Keratinocyte (primary cell): Measurements from ENCODE around the gene ECE1. TPM values are rescaled to one million over a fixed set of nuclear protein-coding genes. Genes with fewer than 3 reads are reported as not detected.

ENCODE experiments used
- DNase-seq: peaks from one replicate; pipeline ENCODE4 v3.0.0-alpha.2; 2011; ENCODE audit warnings: low read depth, missing footprints, low spot score
- FAIRE-seq: peaks from 2 replicates; lab custom pipeline; 2011; peaks lifted over from hg19 to GRCh38; lab: Jason Lieb, UNC
- H2AFZ ChIP-seq: 2 replicates; pipeline ENCODE4 v1.6.0; 2012; ENCODE audit warnings: low read length, control low read depth, inconsistent platforms; ENCODE audit not compliant: control insufficient read depth
- H3K27ac ChIP-seq: 2 replicates; pipeline ENCODE4 v1.5.1; 2011; ENCODE audit warnings: low read length; ENCODE audit not compliant: control insufficient read depth, insufficient read depth
- H3K27me3 ChIP-seq: 3 replicates; pipeline ENCODE4 v1.6.0; 2011; ENCODE audit warnings: low read length; ENCODE audit not compliant: control insufficient read depth, insufficient read depth; ENCODE audit errors: extremely low read depth
- H3K36me3 ChIP-seq, 2 experiments: 2 replicates in 1 of 2; 3 replicates in 1 of 2; pipeline ENCODE4 v1.5.1; 2011; ENCODE audit warnings: low read length in 2 of 2, mild to moderate bottlenecking in 1 of 2; ENCODE audit not compliant: control insufficient read depth in 2 of 2, insufficient read depth in 2 of 2; ENCODE audit errors: extremely low read depth in 1 of 2
- H3K4me1 ChIP-seq: 3 replicates; pipeline ENCODE4 v1.5.1; 2011; ENCODE audit warnings: low read length; ENCODE audit not compliant: control insufficient read depth, insufficient read depth; ENCODE audit errors: extremely low read depth
- H3K4me2 ChIP-seq: 3 replicates; pipeline ENCODE4 v1.6.0; 2011; ENCODE audit warnings: low read depth, low read length; ENCODE audit not compliant: control insufficient read depth, insufficient read depth; ENCODE audit errors: extremely low read depth
- H3K4me3 ChIP-seq, 3 experiments: fragments of 200-600 bp in 1 of 3; sonication (generic) in 1 of 3; 2 replicates in 2 of 3; 3 replicates in 1 of 3; pipeline ENCODE4 v1.5.1; 2011 to 2016; ENCODE audit warnings: low read length in 3 of 3, mild to moderate bottlenecking in 3 of 3, control low read depth in 2 of 3, inconsistent platforms in 1 of 3, low read depth in 1 of 3, mixed read lengths in 1 of 3, mixed run types in 1 of 3, moderate library complexity in 1 of 3; ENCODE audit not compliant: control insufficient read depth in 2 of 3, insufficient read depth in 2 of 3; ENCODE audit errors: extremely low read depth in 1 of 3
- H3K79me2 ChIP-seq: 2 replicates; pipeline ENCODE4 v1.6.0; 2012; ENCODE audit warnings: low read length; ENCODE audit not compliant: control insufficient read depth, insufficient read depth
- H3K9ac ChIP-seq: 3 replicates; pipeline ENCODE4 v1.6.0; 2011; ENCODE audit warnings: low read length; ENCODE audit not compliant: control insufficient read depth, insufficient read depth; ENCODE audit errors: extremely low read depth
- H3K9me1 ChIP-seq: 3 replicates; pipeline ENCODE4 v1.6.0; 2011; ENCODE audit warnings: low read length; ENCODE audit not compliant: control insufficient read depth, insufficient read depth; ENCODE audit errors: extremely low read depth
- H3K9me3 ChIP-seq: 2 replicates; pipeline ENCODE4 v1.5.1; 2012; ENCODE audit warnings: low read depth, low read length; ENCODE audit not compliant: control insufficient read depth
- H4K20me1 ChIP-seq: 3 replicates; pipeline ENCODE4 v1.6.0; 2011; ENCODE audit warnings: low read length; ENCODE audit not compliant: control insufficient read depth, insufficient read depth; ENCODE audit errors: extremely low read depth
- CTCF ChIP-seq, 3 experiments: IDR thresholded peaks in 1 of 3; conservative IDR thresholded peaks in 1 of 3; optimal IDR thresholded peaks in 1 of 3; 2 replicates in 2 of 3; 3 replicates in 1 of 3; pipeline versions ENCODE3 to v1.5.1; 2011; ENCODE audit warnings: low read length in 3 of 3, mild to moderate bottlenecking in 3 of 3, moderate library complexity in 2 of 3, control low read depth in 1 of 3, inconsistent platforms in 1 of 3; ENCODE audit not compliant: insufficient read depth in 2 of 3; ENCODE audit errors: extremely low read depth in 1 of 3
- EZH2 ChIP-seq: IDR thresholded peaks from one replicate; pipeline ENCODE4 v1.6.1; 2012; ENCODE audit warnings: inconsistent platforms, mild to moderate bottlenecking, low read length, moderate library complexity
- dilution Hi-C: fragments of 300-500 bp; cut with MboI; formaldehyde crosslinking; loops from one replicate; pipeline ENCODE4 v1.7.0; 2020; ENCODE audit warnings: low sequenced_read_pairs; ENCODE audit not compliant: extremely low pct_ligation_motif_present
- polyA plus RNA-seq, 5 experiments: library from polyadenylated mRNA; depleted of rRNA in 3 of 5; stranded (reverse) in 3 of 5; stranded (forward) in 1 of 5; unstranded in 1 of 5; fragments of >200 nt; gene quantifications; 1 replicate in 1 of 5; 2 replicates in 3 of 5; 3 replicates in 1 of 5; pipeline versions ENCODE4 v1.2.1 to v1.2.3, GENCODE V29; 2011 to 2012; ENCODE audit warnings: missing spikeins in 2 of 5, low read depth in 1 of 5, low replicate concordance in 1 of 5

The ECE1 gene
- polyA plus RNA-seq, 1 donor (not counting 4 experiments of a cell fraction or from before 2014, with no cell fraction given), result 59.1 TPM

GRCh38 chr1:21270086-21270689 is 20.1 kb downstream of the ECE1 start:
- Histone ChIP-seq H3K9me1 (no peaks in the 10 kb centered on the region), H3K4me2 (no peak overlapping the region), H3K79me2 (no peaks in the 10 kb centered on the region), H3K36me3 (peaks cover 24 to 31% of the 10 kb centered on the region in 2 experiments), H3K27ac (no peak overlapping the region), H4K20me1 (no peaks in the 10 kb centered on the region), H3K9ac (no peak overlapping the region), H3K9me3 (no peaks in the 10 kb centered on the region), H3K4me3 (no peak overlapping the region), H3K27me3 (no peaks in the 10 kb centered on the region), H3K4me1 (no peaks in the 10 kb centered on the region), H2AFZ (no peak overlapping the region)
- dilution Hi-C loops, result no loop called here
- TF ChIP-seq EZH2 (no peak), CTCF (optimal IDR thresholded peaks at IDR 0.05 in 1 of 3, IDR thresholded peaks at IDR 0.05 in 1 of 3, conservative IDR thresholded peaks at IDR 0.05 in 1 of 3; ENCODE audit: extremely low read depth in 1 of 3, insufficient read depth in 2 of 3, low read length in 3 of 3) (peak; percentile 88 to 99 (median 91))
- FAIRE-seq (peak; percentile 69), DNase-seq (no peak)

GRCh38 chr1:21269461-21270085 is 20.7 kb downstream of the ECE1 start:
- Histone ChIP-seq H3K27me3 (no peaks in the 10 kb centered on the region), H3K79me2 (no peaks in the 10 kb centered on the region), H3K27ac (no peak overlapping the region), H3K9me3 (no peaks in the 10 kb centered on the region), H3K36me3 (peaks cover 24 to 31% of the 10 kb centered on the region in 2 experiments), H3K9ac (no peak overlapping the region), H3K4me3 (no peak overlapping the region), H3K4me1 (no peaks in the 10 kb centered on the region), H2AFZ (no peak overlapping the region), H3K4me2 (no peak overlapping the region), H3K9me1 (no peaks in the 10 kb centered on the region), H4K20me1 (no peaks in the 10 kb centered on the region)
- no peak for DNase-seq
- TF ChIP-seq CTCF (optimal IDR thresholded peaks at IDR 0.05 in 1 of 3, IDR thresholded peaks at IDR 0.05 in 1 of 3, conservative IDR thresholded peaks at IDR 0.05 in 1 of 3; ENCODE audit: extremely low read depth in 1 of 3, insufficient read depth in 2 of 3, low read length in 3 of 3), result no peak
- no peak for TF ChIP-seq EZH2
- FAIRE-seq, result no peak
- dilution Hi-C loops, result no loop called here
